ENCODE measurements around the gene FOXO3. TPM values are rescaled to one million over a fixed set of nuclear protein-coding genes. Genes with fewer than 3 reads are reported as not detected.

FOXO3 gene
- total and polyA plus RNA-seq, 2 of the 8 experiments (the other 6 are each of a cell fraction or from before 2014, with no cell fraction given) = 13.1 to 19.3 TPM

- Histone ChIP-seq H3K4ac (replicated peaks; ENCODE audit: insufficient read length, low read depth, low read length) (no peak overlapping the region), H3K27me3 (replicated peaks in 1 of 4; ENCODE audit: control insufficient read depth in 3 of 4, extremely low read depth in 1 of 4, insufficient read depth in 3 of 4, low read length in 3 of 4) (no peaks in the 10 kb centered on the region), H2BK120ac (replicated peaks; ENCODE audit: low read depth, low read length) (no peak overlapping the region), H2AK5ac (ENCODE audit: low read depth, low read length) (no peak overlapping the region), H3K4me2 (ENCODE audit: insufficient read depth in 1 of 2, low read depth in 2 of 2, low read length in 2 of 2) (no peak overlapping the region), H2BK12ac (ENCODE audit: low read depth, low read length) (no peak overlapping the region), H3K23ac (ENCODE audit: insufficient read length) (no peak overlapping the region), H3K18ac (ENCODE audit: extremely low read depth, low read length) (no peak overlapping the region), H4K8ac (ENCODE audit: extremely low read depth, insufficient read depth, low read length) (no peak overlapping the region), H3K9ac (replicated peaks in 1 of 4; ENCODE audit: extremely low read depth in 1 of 4, low read depth in 3 of 4, low read length in 3 of 4) (no peak overlapping the region), H3K4me3 (ENCODE audit: extremely low read depth in 1 of 4, insufficient read depth in 2 of 4, low read depth in 3 of 4, low read length in 4 of 4) (no peak overlapping the region), H3K36me3 (ENCODE audit: control insufficient read depth in 2 of 4, insufficient read depth in 4 of 4, low read length in 3 of 4) (no peaks in the 10 kb centered on the region), H3K27ac (ENCODE audit: low read depth, low read length) (no peak overlapping the region), H2BK20ac (ENCODE audit: low read length) (no peak overlapping the region), H3K56ac (replicated peaks; ENCODE audit: insufficient read length, low read depth, low read length) (no peak overlapping the region), H4K91ac (replicated peaks; ENCODE audit: insufficient read length, low read length) (no peak overlapping the region), H4K20me1 (replicated peaks in 1 of 2; ENCODE audit: control insufficient read depth in 1 of 2, insufficient read depth in 2 of 2, low read length in 2 of 2) (no peaks in the 10 kb centered on the region), H2AFZ (ENCODE audit: low read length) (no peak overlapping the region), H4K5ac (ENCODE audit: insufficient read length, low read depth, low read length) (no peak overlapping the region), H2BK5ac (ENCODE audit: low read depth, low read length) (no peak overlapping the region), H3K4me1 (replicated peaks in 1 of 4; ENCODE audit: control insufficient read depth in 3 of 4, insufficient read depth in 4 of 4, low read length in 3 of 4) (no peaks in the 10 kb centered on the region), H3K79me2 (ENCODE audit: control insufficient read depth in 1 of 2, insufficient read depth in 2 of 2, low read length in 2 of 2) (no peaks in the 10 kb centered on the region), H3K9me3 (ENCODE audit: insufficient read depth in 2 of 2, low read depth in 1 of 2, low read length in 1 of 2) (no peaks in the 10 kb centered on the region), H2BK15ac (ENCODE audit: low read length) (no peak overlapping the region), H3K79me1 (ENCODE audit: low read depth, low read length) (no peaks in the 10 kb centered on the region), H3K14ac (ENCODE audit: insufficient read length) (no peak overlapping the region), H3K23me2 (ENCODE audit: low read depth, low read length) (no peaks in the 10 kb centered on the region; the same call in 1 of the 2 replicates)
- FAIRE-seq (peak; percentile 36), DNase-seq (ENCODE audit: low read depth in 1 of 2, low spot score in 2 of 2) (no peak)
- POLR2A ChIA-PET (ENCODE audit: partially characterized antibody) = no interaction called here
- CTCF ChIA-PET (ENCODE audit: partially characterized antibody) = interaction anchor here (1.1 to 3.8 kb wide), 6 partner anchors 12 to 542 kb away, joined by 3 to 18 read pairs (median 5); no protein-coding TSS in a partner anchor
- WGBS, 2 experiments (ENCODE audit: extremely low coverage in 1 of 2, insufficient coverage in 1 of 2, insufficient read length in 1 of 2, insufficient replicate concordance in 2 of 2, low coverage in 1 of 2, low lambda C conversion rate in 2 of 2, missing lambda C conversion rate in 1 of 2) = 94% methylated on average over 1 of the region's 1 CpG; no CpG with 5 or more reads in 1 of the 2 experiments
- peak; percentile 29 to 64 (median 60) for TF ChIP-seq CTCF (IDR thresholded peaks at IDR 0.05; ENCODE audit: control extremely low read depth in 1 of 3, insufficient read depth in 1 of 3, low read depth in 1 of 3, low read length in 3 of 3)
- no peak for TF ChIP-seq GABPA (IDR thresholded peaks at IDR 0.05; ENCODE audit: borderline replicate concordance, insufficient read depth, low read length)
- TF ChIP-seq RAD21 (IDR thresholded peaks at IDR 0.05 in 1 of 2, conservative IDR thresholded peaks at IDR 0.05 in 1 of 2; ENCODE audit: low read depth in 2 of 2, low read length in 2 of 2) = peak; percentile 57 to 75
- TF ChIP-seq CBX8 (IDR thresholded peaks at IDR 0.05; ENCODE audit: borderline replicate concordance, low read depth, low read length) = no peak
Measured at GRCh38 chr6:108531332-108531731, 29.4 kb upstream of the FOXO3 start.
